LoVo (cell line): ENCODE data around the gene OLFML2A.

Experiments
- DNase-seq: peaks from one replicate; pipeline ENCODE4 v3.0.0-alpha.2; 2016; ENCODE audit warnings: low spot score

The OLFML2A gene

DNA sequence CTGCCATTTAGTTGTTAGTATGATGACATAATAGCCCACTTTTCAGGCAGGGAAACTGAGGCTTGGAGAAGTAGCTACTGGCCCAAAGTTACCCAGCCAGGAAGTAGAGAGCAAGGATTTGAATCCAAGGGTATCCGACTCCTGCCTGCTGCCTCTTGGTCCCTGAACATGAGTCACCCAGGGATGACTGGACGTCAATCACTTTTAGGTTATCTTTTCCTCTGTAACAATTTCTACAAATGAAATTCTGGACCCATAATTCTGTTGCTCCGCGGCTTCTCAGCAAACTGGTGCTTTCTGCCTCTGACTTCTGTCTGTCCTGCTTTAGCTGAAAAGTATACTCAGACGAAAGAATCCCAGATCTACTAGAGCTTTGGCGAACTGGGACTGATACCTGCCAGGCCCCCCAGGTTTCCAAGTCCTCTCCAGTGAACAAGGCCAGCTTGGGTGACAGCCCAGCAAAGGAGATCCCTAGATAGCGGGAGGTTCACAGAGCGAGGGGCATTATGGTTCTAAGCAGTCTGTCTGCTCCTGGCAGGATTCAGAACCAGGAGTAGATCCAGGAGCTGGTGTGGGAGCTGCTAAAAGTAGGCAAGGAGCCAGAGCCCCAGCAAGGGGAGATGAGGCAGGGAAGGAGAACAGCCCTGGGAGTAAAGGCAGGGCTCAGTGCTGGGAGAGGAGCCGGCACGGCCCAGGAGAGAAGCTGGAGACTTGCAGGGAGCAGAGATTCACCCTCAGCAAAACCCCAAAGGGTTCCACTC lies 20.6 kb downstream of the OLFML2A start:
- DNase-seq, result no peak

GRCh38 chr9:124799274-124800006 lies 22.5 kb downstream of the OLFML2A start:
- no peak for DNase-seq

- no peak for DNase-seq
Observed at GRCh38 chr9:124800306-124801259, 23.6 kb downstream of the OLFML2A start.

DNA sequence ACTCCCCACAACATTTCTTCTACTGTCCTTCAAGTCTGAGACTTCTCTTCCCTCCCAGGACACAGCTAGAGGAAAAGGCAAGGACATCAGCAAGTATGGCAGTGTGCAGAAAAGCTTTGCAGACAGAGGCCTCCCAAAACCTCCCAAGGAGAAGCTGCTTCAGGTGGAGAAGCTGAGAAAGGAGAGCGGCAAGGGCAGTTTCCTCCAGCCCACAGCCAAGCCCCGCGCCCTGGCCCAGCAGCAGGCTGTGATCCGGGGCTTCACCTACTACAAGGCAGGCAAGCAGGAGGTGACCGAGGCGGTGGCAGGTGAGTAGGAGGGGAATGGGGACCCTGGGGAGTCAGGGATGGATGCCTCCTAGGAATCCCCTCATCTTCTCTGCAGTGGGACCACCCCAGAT lies 24.4 kb downstream of the OLFML2A start:
- no peak for DNase-seq

- DNase-seq, result no peak
Observed at GRCh38 chr9:124802426-124802825, 25.5 kb downstream of the OLFML2A start.

GRCh38 chr9:124803911-124804310 lies 27.0 kb downstream of the OLFML2A start:
- DNase-seq, result no peak

- no peak for DNase-seq
Observed at GRCh38 chr9:124805186-124805585, 28.3 kb downstream of the OLFML2A start.

- no peak for DNase-seq
Observed at GRCh38 chr9:124808246-124808956, 31.5 kb downstream of the OLFML2A start.

GRCh38 chr9:124809211-124809610 lies 32.3 kb downstream of the OLFML2A start:
- DNase-seq, result no peak

DNA sequence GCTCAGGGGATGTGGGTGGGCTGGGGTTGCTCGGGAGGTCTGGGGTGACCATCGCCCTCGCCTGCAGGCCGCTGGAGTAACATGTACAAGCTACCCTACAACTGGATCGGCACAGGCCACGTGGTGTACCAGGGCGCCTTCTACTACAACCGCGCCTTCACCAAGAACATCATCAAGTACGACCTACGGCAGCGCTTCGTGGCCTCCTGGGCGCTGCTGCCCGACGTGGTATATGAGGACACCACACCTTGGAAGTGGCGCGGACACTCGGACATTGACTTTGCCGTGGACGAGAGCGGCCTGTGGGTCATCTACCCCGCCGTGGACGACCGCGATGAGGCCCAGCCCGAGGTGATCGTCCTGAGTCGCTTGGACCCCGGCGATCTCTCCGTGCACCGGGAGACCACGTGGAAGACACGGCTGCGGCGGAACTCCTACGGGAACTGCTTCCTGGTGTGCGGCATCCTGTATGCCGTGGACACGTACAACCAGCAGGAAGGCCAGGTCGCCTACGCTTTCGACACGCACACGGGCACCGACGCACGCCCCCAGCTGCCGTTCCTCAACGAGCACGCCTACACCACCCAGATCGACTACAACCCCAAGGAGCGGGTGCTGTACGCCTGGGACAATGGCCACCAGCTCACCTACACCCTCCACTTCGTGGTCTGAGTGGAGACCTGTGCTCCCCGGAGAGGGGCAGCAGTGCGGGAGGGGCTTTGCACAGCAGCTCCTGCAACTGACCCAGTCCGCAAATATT lies 33.0 kb downstream of the OLFML2A start:
- DNase-seq, result no peak

DNA sequence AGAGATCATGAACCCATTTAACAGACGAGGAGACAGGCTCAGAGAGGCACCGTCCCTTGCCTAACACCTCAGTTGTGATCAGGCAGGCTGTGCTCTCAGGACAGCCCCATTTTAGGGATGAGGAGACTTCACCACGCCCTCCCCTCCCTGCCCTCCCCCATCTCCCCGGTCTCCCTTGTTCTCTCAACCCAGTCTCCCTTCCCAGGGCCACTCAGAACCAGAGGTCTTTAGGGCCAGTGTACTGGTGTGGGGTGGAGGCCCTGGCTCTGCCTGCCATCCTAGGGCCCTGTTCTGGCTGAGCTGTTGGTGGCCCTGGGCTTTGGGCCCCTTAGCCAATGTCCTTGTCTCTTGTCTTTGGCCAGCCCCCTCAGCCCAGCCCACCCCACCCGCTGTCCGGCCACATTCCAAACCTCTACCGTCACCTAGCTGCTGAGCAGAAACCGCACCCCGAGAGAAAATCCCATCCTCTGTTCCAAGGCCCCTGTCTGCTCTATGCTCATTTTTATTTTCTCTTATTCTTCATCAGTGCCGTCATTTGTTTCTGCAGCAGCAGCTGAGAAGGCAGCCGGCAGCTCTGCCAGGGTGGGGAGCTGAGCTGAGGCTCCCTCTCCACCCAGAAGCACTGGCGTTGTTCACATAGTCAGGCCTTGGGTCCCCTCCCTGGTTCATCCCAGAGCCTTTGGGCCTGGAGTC lies 33.9 kb downstream of the OLFML2A start:
- DNase-seq, result peak; percentile 69

- peak; percentile 82 for DNase-seq
Observed at GRCh38 chr9:124812441-124812876, 35.5 kb downstream of the OLFML2A start.

DNA sequence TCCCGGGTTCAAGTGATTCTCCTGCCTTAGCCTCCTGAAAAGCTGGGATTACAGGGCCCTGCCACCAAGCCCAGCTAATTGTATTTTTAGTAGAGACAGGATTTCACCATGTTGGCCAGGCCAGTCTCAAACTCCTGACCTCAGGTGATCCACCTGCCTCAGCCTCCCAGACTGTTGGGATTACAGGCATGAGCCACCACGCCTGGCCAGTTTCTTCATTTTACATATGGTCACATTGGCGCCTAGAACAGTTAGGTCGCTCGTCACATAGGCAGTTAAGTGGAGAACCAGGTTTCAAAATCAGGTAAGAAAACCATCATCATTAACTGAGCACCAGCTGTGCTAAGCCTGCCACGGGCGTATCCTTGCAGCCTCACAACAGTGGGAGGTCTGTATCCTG lies 36.1 kb downstream of the OLFML2A start:
- DNase-seq, result no peak

DNA sequence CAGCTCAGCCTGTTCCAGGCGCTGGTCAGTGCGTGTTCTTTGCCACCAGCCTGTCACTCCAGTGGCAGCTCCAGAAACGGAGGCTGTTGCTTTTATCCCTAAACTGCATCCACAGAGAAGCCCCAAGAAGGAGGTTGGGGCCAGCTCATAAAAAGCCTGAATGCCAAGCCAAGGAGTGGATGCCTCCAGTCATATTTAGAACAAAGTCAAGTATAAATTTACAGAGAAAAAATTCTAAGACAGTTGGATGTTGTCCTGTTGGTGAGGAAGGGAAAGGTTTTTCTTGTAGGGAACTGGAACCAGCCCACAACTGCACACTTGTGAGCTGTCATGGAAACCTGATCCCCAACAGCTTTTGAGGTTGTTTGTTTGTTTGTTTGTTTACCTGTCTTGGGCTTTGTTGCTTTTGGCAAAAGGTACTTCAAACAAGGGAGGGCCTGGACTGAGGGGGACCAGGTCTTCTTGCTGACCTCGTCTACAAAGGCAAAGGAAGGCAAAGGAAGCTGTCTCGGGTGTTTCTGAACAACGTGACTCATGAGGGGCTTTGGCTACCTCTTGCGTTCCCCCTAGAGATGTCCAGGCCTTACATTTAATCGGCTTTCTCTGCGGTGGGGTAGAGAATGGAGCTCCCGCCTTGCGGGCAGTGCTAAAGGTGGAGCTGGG lies 36.7 kb downstream of the OLFML2A start:
- no peak for DNase-seq

DNA sequence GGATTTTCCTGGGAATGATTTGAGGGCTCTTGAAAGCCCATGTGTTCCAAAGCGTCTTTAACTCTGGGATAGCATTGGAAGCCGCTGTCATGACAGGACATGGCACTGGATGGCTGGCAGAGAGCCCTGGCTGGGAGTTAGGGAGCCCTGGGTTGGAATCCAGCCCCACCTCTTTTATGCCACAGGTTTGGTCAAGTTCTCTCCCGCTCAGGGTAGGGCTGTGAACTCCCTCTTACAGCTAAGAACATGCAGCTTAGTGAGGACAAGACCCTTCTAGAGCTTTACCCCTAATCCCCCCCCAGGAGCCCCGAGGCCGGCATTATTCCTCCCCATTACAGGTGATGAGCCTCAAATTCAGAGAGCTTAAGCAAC lies 37.2 kb downstream of the OLFML2A start:
- peak; percentile 29 for DNase-seq

DNA sequence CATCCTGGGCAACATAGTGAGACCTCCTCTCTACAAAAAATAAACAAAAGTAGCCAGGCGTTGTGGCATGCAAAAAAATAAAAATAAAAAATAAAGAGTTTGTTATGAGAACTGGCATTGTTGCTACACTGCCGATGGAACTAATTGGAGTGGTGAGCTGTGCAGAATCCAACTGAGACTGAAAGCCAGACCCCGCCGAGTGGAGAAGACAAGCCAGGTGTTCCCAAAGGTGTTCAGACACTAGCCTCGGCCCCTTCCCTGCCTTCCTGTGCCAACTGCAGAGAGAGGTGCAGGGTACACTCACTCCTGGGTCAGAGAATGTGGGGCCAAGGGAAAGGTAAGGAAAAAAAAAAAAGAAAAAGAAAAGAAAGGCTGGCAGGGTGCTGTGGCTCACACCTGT lies 38.7 kb downstream of the OLFML2A start:
- DNase-seq, result no peak

- DNase-seq, result peak; percentile 71
Observed at GRCh38 chr9:124818431-124819281, 41.7 kb downstream of the OLFML2A start.

DNA sequence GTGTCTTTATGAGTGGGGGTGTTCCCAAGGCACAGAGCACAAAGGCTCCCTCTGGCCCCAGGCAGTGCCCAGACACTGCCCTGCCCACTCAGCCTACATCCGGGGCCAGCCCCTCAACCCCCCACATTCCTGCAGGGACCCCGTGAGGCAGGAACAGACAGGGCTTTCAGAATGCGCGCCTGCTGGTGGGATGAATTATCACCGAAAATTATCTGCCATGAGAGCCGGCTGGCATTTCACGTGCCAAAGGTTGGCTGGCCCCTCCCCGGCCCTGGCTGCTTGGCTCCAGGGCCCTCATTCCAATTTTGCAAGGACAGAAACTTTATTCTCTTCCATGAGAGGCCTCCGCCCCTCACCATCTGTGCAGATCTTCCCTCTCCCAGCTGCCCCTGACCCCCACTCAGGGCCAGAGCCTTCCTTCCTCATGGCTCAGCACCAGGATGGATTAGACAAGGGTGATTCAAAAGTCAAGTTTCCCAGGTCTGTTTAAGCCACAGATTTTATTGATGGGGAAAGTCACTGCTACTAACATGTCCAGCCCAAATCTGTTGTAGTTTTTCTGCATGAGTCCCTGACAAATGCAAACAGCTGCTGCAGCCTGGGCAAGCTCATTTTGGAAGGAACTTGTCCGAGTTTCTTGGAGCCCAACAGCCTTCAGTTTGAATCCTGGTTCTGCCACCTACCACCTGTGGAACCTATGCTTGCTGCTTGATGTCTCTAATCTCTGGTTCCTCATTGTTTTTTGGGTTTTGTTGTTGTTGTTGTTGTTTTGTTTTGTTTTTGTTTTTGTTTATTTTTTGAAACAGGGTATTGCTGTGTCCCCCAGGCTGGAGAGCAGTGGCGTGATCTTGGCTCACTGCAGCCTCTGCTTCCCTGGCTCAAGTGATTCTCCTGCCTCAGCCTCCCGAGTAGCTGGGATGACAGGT lies 44.0 kb downstream of the OLFML2A start:
- no peak for DNase-seq
